Activated CD4-positive, alpha-beta memory T cell treated with anti-CD3 and anti-CD28 coated beads, Interleukin-2, amount 10 ng/mL, durations not matched to agents 7 days and 5 days (primary cell): Measurements from ENCODE around the gene PDCD2. TPM values are rescaled to one million over a fixed set of nuclear protein-coding genes. Genes with fewer than 3 reads are reported as not detected.
A peak's percentile ranks its signal among the peaks of the same experiment; 100 is the strongest.

ENCODE experiments used
- CTCF ChIA-PET: fragments of 350-600 bp; sonication (Branson Sonifier 250); formaldehyde crosslinking; loops from one replicate; lab custom pipeline; 2021; ENCODE audit warnings: antibody characterized with exemption, inconsistent platforms; lab: Charles Lee
- POLR2A ChIA-PET: fragments of 350-600 bp; sonication (Branson Sonifier 250); formaldehyde crosslinking; loops from one replicate; lab custom pipeline; 2021; ENCODE audit warnings: antibody characterized with exemption; lab: Charles Lee
- DNase-seq: peaks from one replicate; pipeline ENCODE4 v3.0.0-alpha.2; 2020
- H3K27ac Mint-ChIP-seq: one replicate; pipeline ENCODE4 v1.8.0; 2021; ENCODE audit warnings: mild to moderate bottlenecking, mixed read lengths
- H3K27me3 Mint-ChIP-seq: one replicate; pipeline ENCODE4 v1.8.0; 2021; ENCODE audit warnings: mixed read lengths
- H3K36me3 Mint-ChIP-seq: one replicate; pipeline ENCODE4 v1.8.0; 2021; ENCODE audit warnings: low read depth, mixed read lengths
- H3K4me1 Mint-ChIP-seq: one replicate; pipeline ENCODE4 v1.8.0; 2021; ENCODE audit warnings: mixed read lengths
- H3K4me3 Mint-ChIP-seq: one replicate; pipeline ENCODE4 v1.8.0; 2021; ENCODE audit warnings: mild to moderate bottlenecking, mixed read lengths
- H3K9me3 Mint-ChIP-seq: one replicate; pipeline ENCODE4 v1.8.0; 2021; ENCODE audit warnings: mixed read lengths
- total RNA-seq, 2 experiments: library from RNA; stranded (reverse); gene quantifications; one replicate each; pipeline ENCODE4 v1.2.3, GENCODE V29; 2021

Gene PDCD2
- total RNA-seq, 2 experiments from 2014 or later, result 78.7 to 82.1 TPM

- no peak overlapping the region for H3K27ac Mint-ChIP-seq
- no peak overlapping the region for H3K4me3 Mint-ChIP-seq
- peaks cover 44% of the 10 kb centered on the region for H3K36me3 Mint-ChIP-seq
- peaks cover 5% of the 10 kb centered on the region for H3K4me1 Mint-ChIP-seq
- no peaks in the 10 kb centered on the region for H3K27me3 Mint-ChIP-seq
- ChIA-PET POLR2A (interaction anchor here (1.2 to 2.7 kb wide), 2 partner anchors 11 to 21 kb away, joined by 6 to 12 read pairs; partner anchors contain the start of genes PDCD2 and PSMB1), CTCF (interaction anchor here (3.3 kb wide), 1 partner anchor 11 kb away, joined by 18 read pairs; the partner anchor contains the start of gene PDCD2)
- H3K9me3 Mint-ChIP-seq, result no peaks in the 10 kb centered on the region
- DNase-seq, result no peak
These were observed 11.6 kb downstream of the PDCD2 start for GRCh38 chr6:170572704-170573466.

- peaks cover 38% of the 10 kb centered on the region for H3K36me3 Mint-ChIP-seq
- no peak overlapping the region for H3K4me3 Mint-ChIP-seq
- no peak for DNase-seq
- H3K9me3 Mint-ChIP-seq, result no peaks in the 10 kb centered on the region
- CTCF ChIA-PET, result interaction anchor here (1.0 kb wide), 1 partner anchor 10 kb away, joined by 3 read pairs; no protein-coding TSS in a partner anchor
- no peak overlapping the region for H3K27ac Mint-ChIP-seq
- POLR2A ChIA-PET, result interaction anchor here (0.9 to 1.8 kb wide), 2 partner anchors 15 to 19 kb away, joined by 3 to 8 read pairs; partner anchors contain the start of gene PDCD2
- H3K27me3 Mint-ChIP-seq, result no peaks in the 10 kb centered on the region
- no peaks in the 10 kb centered on the region for H3K4me1 Mint-ChIP-seq
These were observed 19.4 kb downstream of the PDCD2 start for GRCh38 chr6:170564936-170565530.

GRCh38 chr6:170561555-170561954 lies 22.9 kb downstream of the PDCD2 start:
- CTCF ChIA-PET, result interaction anchor here (0.8 kb wide), 1 partner anchor 12 kb away, joined by 3 read pairs; no protein-coding TSS in a partner anchor
- Mint-ChIP-seq H3K4me3 (no peak overlapping the region), H3K4me1 (peaks cover 15% of the 10 kb centered on the region), H3K36me3 (peaks cover 48% of the 10 kb centered on the region), H3K27ac (no peak overlapping the region), H3K9me3 (no peaks in the 10 kb centered on the region), H3K27me3 (no peaks in the 10 kb centered on the region)
- DNase-seq, result no peak
- POLR2A ChIA-PET, result no interaction called here

GRCh38 chr6:170555305-170555704 lies 29.1 kb downstream of the PDCD2 start:
- H3K36me3 Mint-ChIP-seq, result peaks cover 27% of the 10 kb centered on the region
- ChIA-PET CTCF (interaction anchor here (1.0 kb wide), 1 partner anchor 29 kb away, joined by 4 read pairs; no protein-coding TSS in a partner anchor), POLR2A (interaction anchor here (1.0 to 5.5 kb wide), 3 partner anchors 24 to 803 kb away, joined by 4 to 75 read pairs (median 31); partner anchors contain the start of genes DYNLT2, ERMARD and PDCD2)
- no peak for DNase-seq
- no peaks in the 10 kb centered on the region for H3K27me3 Mint-ChIP-seq
- peaks cover 33% of the 10 kb centered on the region for H3K4me1 Mint-ChIP-seq
- no peak overlapping the region for H3K27ac Mint-ChIP-seq
- no peaks in the 10 kb centered on the region for H3K9me3 Mint-ChIP-seq
- no peak overlapping the region for H3K4me3 Mint-ChIP-seq

GRCh38 chr6:170554796-170555137 lies 29.7 kb downstream of the PDCD2 start:
- CTCF ChIA-PET, result interaction anchor here (1.8 kb wide), 1 partner anchor 24 kb away, joined by 3 read pairs; no protein-coding TSS in a partner anchor

GRCh38 chr6:170554013-170554795 lies 30.2 kb downstream of the PDCD2 start, which contains the start of gene TBP:
TSS of gene TBP (plus strand) at chr6:170554369. CDS start at chr6:170557030, 2,661 bp downstream.
- peaks cover 42% of the 10 kb centered on the region for H3K4me1 Mint-ChIP-seq
- H3K9me3 Mint-ChIP-seq, result no peaks in the 10 kb centered on the region
- ChIA-PET POLR2A (interaction anchor here (0.6 to 5.5 kb wide), 12 partner anchors 9 to 853 kb away, joined by 3 to 75 read pairs (median 4); partner anchors contain the start of genes C6orf120, DYNLT2, ERMARD and PDCD2), CTCF (interaction anchor here (1.6 to 1.8 kb wide), 2 partner anchors 24 to 30 kb away, joined by 3 to 19 read pairs; partner anchors contain the start of gene PDCD2)
- peak; percentile 98 for DNase-seq
- H3K4me3 Mint-ChIP-seq, result no peak within 1 kb of the TSS
- H3K36me3 Mint-ChIP-seq, result peaks cover 27% of the 10 kb centered on the region
- H3K27me3 Mint-ChIP-seq, result no peaks in the 10 kb centered on the region
- no peak within 1 kb of the TSS for H3K27ac Mint-ChIP-seq

More at GRCh38 chr6:170554796-170555137, 29.7 kb downstream of the PDCD2 start:
- H3K27ac Mint-ChIP-seq, result no peak overlapping the region
- POLR2A ChIA-PET, result interaction anchor here (1.0 to 5.5 kb wide), 5 partner anchors 25 to 832 kb away, joined by 4 to 75 read pairs (median 22); partner anchors contain the start of genes DYNLT2, ERMARD, PDCD2 and PHF10
- H3K4me3 Mint-ChIP-seq, result no peak overlapping the region
- peaks cover 26% of the 10 kb centered on the region for H3K36me3 Mint-ChIP-seq
- no peak for DNase-seq
- no peaks in the 10 kb centered on the region for H3K27me3 Mint-ChIP-seq
- no peaks in the 10 kb centered on the region for H3K9me3 Mint-ChIP-seq
- peaks cover 38% of the 10 kb centered on the region for H3K4me1 Mint-ChIP-seq

GRCh38 chr6:170553534-170554012 lies 30.9 kb downstream of the PDCD2 start:
- Mint-ChIP-seq H3K4me3 (no peak overlapping the region), H3K4me1 (peaks cover 43% of the 10 kb centered on the region), H3K27ac (no peak overlapping the region), H3K36me3 (peaks cover 27% of the 10 kb centered on the region), H3K27me3 (no peaks in the 10 kb centered on the region), H3K9me3 (no peaks in the 10 kb centered on the region)
- POLR2A ChIA-PET, result interaction anchor here (0.6 to 5.5 kb wide), 15 partner anchors 9 to 852 kb away, joined by 3 to 75 read pairs (median 4); partner anchors contain the start of genes C6orf120, DYNLT2, ERMARD and PDCD2
- no peak for DNase-seq
- CTCF ChIA-PET, result interaction anchor here (0.5 to 1.8 kb wide), 3 partner anchors 22 to 31 kb away, joined by 3 to 19 read pairs (median 3); partner anchors contain the start of gene PDCD2

GRCh38 chr6:170552765-170553533 lies 31.5 kb downstream of the PDCD2 start, which contains the start of gene PSMB1:
TSS of gene PSMB1 (minus strand) at chr6:170553307. CDS start at chr6:170553242, 65 bp downstream.
- peaks cover 43% of the 10 kb centered on the region for H3K4me1 Mint-ChIP-seq
- H3K36me3 Mint-ChIP-seq, result peaks cover 30% of the 10 kb centered on the region
- ChIA-PET CTCF (interaction anchor here (0.5 to 1.8 kb wide), 7 partner anchors 11 to 801 kb away, joined by 3 to 19 read pairs (median 3); partner anchors contain the start of genes DYNLT2, ERMARD and PDCD2), POLR2A (interaction anchor here (0.7 to 5.5 kb wide), 18 partner anchors 9 to 850 kb away, joined by 3 to 75 read pairs (median 4); partner anchors contain the start of genes C6orf120, DYNLT2, ERMARD and PDCD2)
- H3K9me3 Mint-ChIP-seq, result no peaks in the 10 kb centered on the region
- no peaks in the 10 kb centered on the region for H3K27me3 Mint-ChIP-seq
- H3K4me3 Mint-ChIP-seq, result no peak within 1 kb of the TSS
- peak; percentile 84 for DNase-seq
- H3K27ac Mint-ChIP-seq, result no peak within 1 kb of the TSS

- POLR2A ChIA-PET, result no interaction called here
These were observed 39.0 kb downstream of the PDCD2 start for GRCh38 chr6:170545405-170545804.

GRCh38 chr6:170542031-170542719 lies 42.3 kb downstream of the PDCD2 start:
- no peak for DNase-seq
- Mint-ChIP-seq H3K4me1 (peaks cover 11% of the 10 kb centered on the region), H3K27ac (no peak overlapping the region), H3K27me3 (no peaks in the 10 kb centered on the region), H3K9me3 (no peaks in the 10 kb centered on the region), H3K4me3 (no peak overlapping the region), H3K36me3 (peaks cover 80% of the 10 kb centered on the region)
- ChIA-PET CTCF (interaction anchor here (0.9 kb wide), 1 partner anchor 10 kb away, joined by 3 read pairs; no protein-coding TSS in a partner anchor), POLR2A (interaction anchor here (0.6 to 1.3 kb wide), 3 partner anchors 10 to 790 kb away, joined by 4 to 6 read pairs (median 4); partner anchors contain the start of genes DYNLT2, ERMARD and TBP)

More at GRCh38 chr6:170545405-170545804, 39.0 kb downstream of the PDCD2 start:
- Mint-ChIP-seq H3K27ac (no peak overlapping the region), H3K4me1 (peaks cover 36% of the 10 kb centered on the region), H3K36me3 (peaks cover 80% of the 10 kb centered on the region), H3K27me3 (no peaks in the 10 kb centered on the region), H3K9me3 (no peaks in the 10 kb centered on the region), H3K4me3 (no peak overlapping the region)
- CTCF ChIA-PET, result interaction anchor here (1.6 kb wide), 1 partner anchor 28 kb away, joined by 3 read pairs; no protein-coding TSS in a partner anchor
- no peak for DNase-seq
